Upper lobe of left lung (tissue), 6 donors: ENCODE data around the gene PSMA7. TPM values are rescaled to one million over a fixed set of nuclear protein-coding genes. Genes with fewer than 3 reads are reported as not detected.
"Not testable (repeated sequence)": the region's sequence is repeated elsewhere in the genome, so short reads cannot be mapped to it uniquely, and the experiment has no call there.

ENCODE experiments used
- ATAC-seq, 2 donors: fragments of 200-7000 bp; cut with Tn5 transposase; one replicate each; pipeline ENCODE4 v1.9.1; 2022; ENCODE audit warnings: mild to moderate bottlenecking in 2 of 2, moderate library complexity in 2 of 2; ENCODE audit not compliant: low FRiP score in 2 of 2
- DNase-seq, 2 donors: peaks; one replicate each; pipeline ENCODE4 v3.0.0-alpha.2; 2019 to 2020
- H3K27ac ChIP-seq, 4 donors: fragments of 200-600 bp; sonication (generic); one replicate each; pipeline ENCODE4 v1.5.1; 2016 to 2019
- H3K27me3 ChIP-seq, 4 donors: fragments of 200-600 bp; sonication (generic); one replicate each; pipeline ENCODE4 v1.5.1; 2017 to 2019
- H3K36me3 ChIP-seq, 4 donors: fragments of 200-600 bp; sonication (generic); one replicate each; pipeline ENCODE4 v1.5.1; 2016 to 2019
- H3K4me1 ChIP-seq, 4 donors: fragments of 200-600 bp; sonication (generic); one replicate each; pipeline ENCODE4 v1.5.1; 2018 to 2019
- H3K4me3 ChIP-seq, 4 donors: fragments of 200-600 bp; sonication (generic); one replicate each; pipeline ENCODE4 v1.5.1; 2017 to 2019; ENCODE audit warnings: mild to moderate bottlenecking in 2 of 4, moderate library complexity in 1 of 4
- H3K9me3 ChIP-seq, 4 donors: fragments of 200-600 bp; sonication (generic); one replicate each; pipeline ENCODE4 v1.5.1; 2018 to 2019
- EP300 ChIP-seq, 4 donors: sonication (generic); formaldehyde crosslinking; IDR thresholded peaks; one replicate each; pipeline ENCODE4 v1.5.1; 2017; ENCODE audit warnings: antibody characterized with exemption in 4 of 4, control low read depth in 2 of 4
- POLR2A ChIP-seq, 4 donors: fragments of 450-650 bp; IDR thresholded peaks; one replicate each; pipeline ENCODE4 v1.5.1; 2016 to 2017; ENCODE audit warnings: antibody characterized with exemption in 4 of 4, mild to moderate bottlenecking in 2 of 4
- POLR2AphosphoS5 ChIP-seq, 2 donors: sonication (generic); formaldehyde crosslinking; IDR thresholded peaks; one replicate each; pipeline ENCODE4 v1.5.1; 2017; ENCODE audit warnings: antibody characterized with exemption in 2 of 2
- WGBS, 2 donors: methylation state at CpG; one replicate each; pipeline ENCODE4 v1.1.5; 2017 to 2018; 5-methylcytosine and 5-hydroxymethylcytosine counted together
- total RNA-seq, 6 donors: library from RNA; depleted of rRNA in 4 of 6; stranded (reverse); fragments of >200 nt in 4 of 6; gene quantifications; one replicate each; pipeline versions ENCODE4 v1.1.0 to v1.2.1, GENCODE V29; 2016 to 2021
- TF ChIP-seq, protein P1 (sequence below), 6 experiments: fragments of 450-650 bp in 4 of 6; fragments of 200-600 bp in 2 of 6; sonication (generic) in 2 of 6; IDR thresholded peaks; one replicate each; pipeline ENCODE4 v1.5.1; 2016 to 2019; ENCODE audit warnings: antibody characterized with exemption in 6 of 6
- donor health status: DM: no; HTN: no; CAD: no; lungs with moderate emphysema.
- donor health status: DM: no; HTN: yes; CAD: no; lungs with severe emphysema.

Gene PSMA7
- total RNA-seq, 6 donors from 2014 or later = 186 to 317 (median 240) TPM

DNA sequence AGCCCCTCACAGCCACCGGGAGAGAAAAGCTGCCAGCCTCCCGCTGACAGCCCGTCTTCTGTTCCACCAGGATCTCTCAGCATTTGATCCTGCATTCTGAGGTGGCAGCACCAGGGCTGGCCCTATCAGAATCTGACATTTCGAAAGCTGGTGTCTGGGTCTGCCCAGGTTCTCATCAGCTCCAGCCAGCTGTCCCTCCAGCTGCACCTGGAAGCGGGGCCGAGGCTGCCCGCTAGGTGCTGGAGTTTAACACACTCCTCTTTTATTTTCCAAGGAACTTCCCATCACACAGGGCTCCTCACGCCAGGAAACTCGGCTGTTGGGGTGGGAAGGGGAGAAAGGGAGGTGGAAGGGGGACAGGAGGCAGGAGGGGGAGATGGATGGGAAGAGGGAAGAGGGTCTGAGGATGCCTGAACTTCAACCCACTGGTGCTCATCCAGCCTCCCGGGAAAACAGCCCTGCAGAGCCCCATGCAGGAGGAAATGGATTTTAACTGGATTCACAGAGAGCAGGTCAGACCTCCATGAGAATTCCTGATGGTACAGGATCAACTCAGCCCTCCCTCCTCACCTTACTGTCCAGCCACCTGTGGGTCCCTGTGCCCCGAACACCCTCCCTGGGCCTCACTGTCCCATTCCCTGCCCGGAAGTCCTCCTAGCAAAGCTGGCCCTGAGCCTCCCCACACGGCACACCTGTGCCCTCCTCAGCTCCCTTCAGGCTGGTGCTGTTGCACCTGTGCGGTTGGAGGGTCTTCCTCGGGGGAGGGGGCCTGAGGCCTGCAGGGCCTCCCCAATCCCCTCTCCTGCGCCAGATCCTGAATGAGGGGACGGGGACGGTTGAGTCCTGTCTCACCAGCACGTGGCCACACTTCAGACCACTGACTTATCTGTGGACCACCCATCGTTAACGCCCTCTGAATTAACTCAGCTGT lies 24.8 kb downstream of the PSMA7 start:
- 42 to 72% methylated on average over 19 to 21 of the region's 21 CpGs for WGBS, 2 donors
- H3K27ac ChIP-seq = peak overlapping the region in 1 of 4 donors; percentile 17
- H3K9me3 ChIP-seq = peaks cover 0 to 13% (median 6%) of the 10 kb centered on the region in 4 donors
- no peak overlapping the region for H3K4me3 ChIP-seq
- H3K27me3 ChIP-seq = peaks cover 0 to 7% (median 0%) of the 10 kb centered on the region in 4 donors
- no peaks in the 10 kb centered on the region for H3K36me3 ChIP-seq
- TF ChIP-seq POLR2A (IDR thresholded peaks at IDR 0.05) (no peak), EP300 (IDR thresholded peaks at IDR 0.05) (no peak), POLR2AphosphoS5 (IDR thresholded peaks at IDR 0.05) (no peak)
- TF ChIP-seq, protein P1, sequence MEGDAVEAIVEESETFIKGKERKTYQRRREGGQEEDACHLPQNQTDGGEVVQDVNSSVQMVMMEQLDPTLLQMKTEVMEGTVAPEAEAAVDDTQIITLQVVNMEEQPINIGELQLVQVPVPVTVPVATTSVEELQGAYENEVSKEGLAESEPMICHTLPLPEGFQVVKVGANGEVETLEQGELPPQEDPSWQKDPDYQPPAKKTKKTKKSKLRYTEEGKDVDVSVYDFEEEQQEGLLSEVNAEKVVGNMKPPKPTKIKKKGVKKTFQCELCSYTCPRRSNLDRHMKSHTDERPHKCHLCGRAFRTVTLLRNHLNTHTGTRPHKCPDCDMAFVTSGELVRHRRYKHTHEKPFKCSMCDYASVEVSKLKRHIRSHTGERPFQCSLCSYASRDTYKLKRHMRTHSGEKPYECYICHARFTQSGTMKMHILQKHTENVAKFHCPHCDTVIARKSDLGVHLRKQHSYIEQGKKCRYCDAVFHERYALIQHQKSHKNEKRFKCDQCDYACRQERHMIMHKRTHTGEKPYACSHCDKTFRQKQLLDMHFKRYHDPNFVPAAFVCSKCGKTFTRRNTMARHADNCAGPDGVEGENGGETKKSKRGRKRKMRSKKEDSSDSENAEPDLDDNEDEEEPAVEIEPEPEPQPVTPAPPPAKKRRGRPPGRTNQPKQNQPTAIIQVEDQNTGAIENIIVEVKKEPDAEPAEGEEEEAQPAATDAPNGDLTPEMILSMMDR (IDR thresholded peaks at IDR 0.05) = no peak
- no peak for DNase-seq
- ATAC-seq = no peak
- peaks cover 7 to 14% (median 8%) of the 10 kb centered on the region in 4 donors for H3K4me1 ChIP-seq

DNA sequence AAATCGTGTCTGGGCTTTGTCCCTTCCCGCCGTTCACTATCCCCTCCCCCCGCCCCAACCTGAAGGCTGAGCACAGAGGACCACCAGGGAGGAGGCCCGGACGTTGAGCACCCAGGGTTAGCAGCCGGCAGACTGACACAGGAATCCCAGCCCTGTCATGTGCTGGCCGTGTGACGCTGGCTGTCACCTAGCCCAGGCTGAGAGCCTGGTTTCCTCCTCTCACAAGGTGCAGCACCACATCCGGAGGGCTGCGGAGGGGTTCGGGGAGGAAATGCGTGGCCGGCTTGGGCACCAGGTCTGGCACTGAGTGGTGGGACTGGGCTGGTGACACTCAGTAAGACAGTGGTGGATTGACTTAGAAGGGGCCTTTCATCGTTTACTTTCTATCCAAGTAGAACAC lies 25.5 kb downstream of the PSMA7 start:
- WGBS, 2 donors = 40 to 51% methylated on average over 3 to 7 of the region's 15 CpGs
- no peaks in the 10 kb centered on the region for H3K36me3 ChIP-seq
- DNase-seq = peak; percentile 53 to 76

GRCh38 chr20:62117362-62117646 lies 25.9 kb downstream of the PSMA7 start:
- Histone ChIP-seq H3K27ac (no peak overlapping the region), H3K4me1 (peaks cover 3 to 8% (median 4%) of the 10 kb centered on the region in 4 donors), H3K36me3 (no peaks in the 10 kb centered on the region), H3K9me3 (peaks cover 5 to 19% (median 16%) of the 10 kb centered on the region in 4 donors), H3K4me3 (no peak overlapping the region), H3K27me3 (peaks cover 0 to 7% (median 0%) of the 10 kb centered on the region in 4 donors)
- no peak for TF ChIP-seq POLR2A (IDR thresholded peaks at IDR 0.05)
- no peak for TF ChIP-seq POLR2AphosphoS5 (IDR thresholded peaks at IDR 0.05)
- no peak for TF ChIP-seq EP300 (IDR thresholded peaks at IDR 0.05)
- TF ChIP-seq, protein P1 (IDR thresholded peaks at IDR 0.05) = no peak
- WGBS, 2 donors = 33 to 42% methylated on average over 6 of the region's 9 CpGs
- DNase-seq = no peak
- no peak for ATAC-seq

More for the DNA sequence above, 25.5 kb downstream of the PSMA7 start:
- Histone ChIP-seq H3K27ac (no peak overlapping the region), H3K4me3 (no peak overlapping the region), H3K27me3 (peaks cover 0 to 7% (median 0%) of the 10 kb centered on the region in 4 donors), H3K9me3 (peaks cover 2 to 16% (median 13%) of the 10 kb centered on the region in 4 donors), H3K4me1 (peaks cover 3 to 8% (median 4%) of the 10 kb centered on the region in 4 donors)
- TF ChIP-seq, protein P1 (IDR thresholded peaks at IDR 0.05) = no peak
- TF ChIP-seq EP300 (IDR thresholded peaks at IDR 0.05) (no peak), POLR2AphosphoS5 (IDR thresholded peaks at IDR 0.05) (no peak)
- no peak for ATAC-seq

- Histone ChIP-seq H3K4me3 (no peak overlapping the region), H3K27ac (no peak overlapping the region), H3K27me3 (peaks cover 0 to 7% (median 0%) of the 10 kb centered on the region in 4 donors), H3K4me1 (peaks cover 3 to 8% (median 4%) of the 10 kb centered on the region in 4 donors), H3K36me3 (no peaks in the 10 kb centered on the region), H3K9me3 (peaks cover 8 to 23% (median 21%) of the 10 kb centered on the region in 4 donors)
- ATAC-seq (no peak), DNase-seq (peak in 1 of 2 donors; percentile 70)
- 77 to 83% methylated on average over 38 of the region's 38 CpGs for WGBS, 2 donors
- TF ChIP-seq POLR2A (IDR thresholded peaks at IDR 0.05) = no peak
- TF ChIP-seq EP300 (IDR thresholded peaks at IDR 0.05) = no peak
- TF ChIP-seq POLR2AphosphoS5 (IDR thresholded peaks at IDR 0.05) = no peak
- TF ChIP-seq, protein P1 (IDR thresholded peaks at IDR 0.05) = no peak
Observed at GRCh38 chr20:62116558-62117361, 26.4 kb downstream of the PSMA7 start.

DNA sequence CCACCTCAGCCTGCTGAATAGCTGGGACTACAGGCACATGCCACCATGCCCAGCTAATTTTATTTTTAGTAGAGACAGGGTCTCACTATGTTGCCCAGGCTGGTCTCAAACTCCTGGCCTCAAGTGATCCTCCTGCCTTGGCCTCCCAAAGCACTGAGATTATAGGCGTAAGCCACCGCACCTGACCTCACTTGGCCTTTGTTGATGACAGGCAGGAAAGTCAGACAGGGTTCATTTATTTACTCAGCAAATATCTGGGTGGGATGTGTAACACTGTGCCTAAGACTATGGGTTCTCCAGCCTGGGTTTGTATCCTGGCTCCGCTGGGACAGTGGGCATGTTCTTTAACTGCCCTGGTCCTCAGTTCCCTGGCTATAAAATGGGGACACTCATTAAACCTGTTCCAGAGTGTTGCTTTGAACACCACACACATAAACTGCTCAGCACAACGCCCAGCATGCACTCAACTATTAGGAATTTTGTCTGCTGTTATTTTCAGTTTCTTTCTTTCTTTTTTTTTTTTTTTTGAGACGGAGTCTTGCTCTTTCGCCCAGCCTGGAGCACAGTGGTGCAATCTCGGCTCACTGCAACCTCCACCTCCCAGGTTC lies 27.3 kb downstream of the PSMA7 start:
- H3K4me3 ChIP-seq, ATAC-seq, H3K27me3 ChIP-seq, DNase-seq, H3K4me1 ChIP-seq, H3K27ac ChIP-seq, H3K36me3 ChIP-seq: not testable (repeated sequence)
- peaks cover 12 to 30% (median 28%) of the 10 kb centered on the region in 4 donors for H3K9me3 ChIP-seq
- 89% methylated on average over 7 of the region's 7 CpGs for WGBS, 2 donors
